OCI-LY7 (cell line): Measurements from ENCODE around the gene STAT4.

Source experiments
- CTCF ChIP-seq: fragments of 200-600 bp; sonication (generic); conservative IDR thresholded peaks from 2 replicates; pipeline ENCODE4 v1.5.1; 2014; ENCODE audit warnings: mild to moderate bottlenecking, antibody characterized with exemption, low read length, moderate library complexity, mixed read lengths
- EZH2phosphoT487 ChIP-seq: fragments of 200-600 bp; sonication (generic); IDR thresholded peaks from 2 replicates; pipeline ENCODE4 v1.6.1; 2018; ENCODE audit warnings: low read depth, borderline replicate concordance, mild to moderate bottlenecking, mixed run types, antibody characterized with exemption, low read length, moderate library complexity, mixed read lengths

- TF ChIP-seq CTCF (peak; percentile 86), EZH2phosphoT487 (no peak)
These were observed 154.4 kb downstream of the STAT4 start for GRCh38 chr2:190996338-190996946.
